Frontal cortex (tissue), 4 donors: Measurements from ENCODE around the gene AAK1. TPM values are rescaled to one million over a fixed set of nuclear protein-coding genes. Genes with fewer than 3 reads are reported as not detected.
"Not testable (repeated sequence)": the region's sequence is repeated elsewhere in the genome, so short reads cannot be mapped to it uniquely, and the experiment has no call there.

Experiments used
- DNase-seq, 2 donors: peaks; one replicate each; pipeline ENCODE4 v3.0.0; 2012; ENCODE audit warnings: low spot score in 2 of 2
- FAIRE-seq: peaks from 2 replicates; lab custom pipeline; 2012; peaks lifted over from hg19 to GRCh38; lab: Jason Lieb, UNC
- total RNA-seq: library from RNA; depleted of rRNA; stranded (reverse); fragments of >200 nt; gene quantifications from one replicate; pipeline ENCODE4 v1.2.3, GENCODE V29; 2014
- donor health status: control.
- donor health status: control.
- donor health status: control.

Gene AAK1
- total RNA-seq, 1 donor from 2014 or later: 31.4 TPM

- DNase-seq: no peak
- no peak for FAIRE-seq
Measured at GRCh38 chr2:69469784-69470183, 173.8 kb downstream of the AAK1 start.

- no peak for DNase-seq
- FAIRE-seq: no peak
Measured at GRCh38 chr2:69469375-69469774, 174.2 kb downstream of the AAK1 start.

GRCh38 chr2:69466728-69467127 is 176.8 kb downstream of the AAK1 start:
- no peak for DNase-seq
- FAIRE-seq: no peak

- no peak for FAIRE-seq
- DNase-seq: no peak
Measured at GRCh38 chr2:69465513-69466456, 177.8 kb downstream of the AAK1 start.

- FAIRE-seq: no peak
- no peak for DNase-seq
Measured at GRCh38 chr2:69464575-69464974, 179.0 kb downstream of the AAK1 start.

- FAIRE-seq (no peak), DNase-seq (no peak)
Measured at GRCh38 chr2:69462780-69463179, 180.8 kb downstream of the AAK1 start.

- DNase-seq (no peak), FAIRE-seq (no peak)
Measured at GRCh38 chr2:69461404-69461803, 182.1 kb downstream of the AAK1 start.

GRCh38 chr2:69459936-69460335 is 183.6 kb downstream of the AAK1 start:
- DNase-seq: no peak
- no peak for FAIRE-seq

GRCh38 chr2:69456950-69457445 is 186.5 kb downstream of the AAK1 start:
- FAIRE-seq (no peak), DNase-seq (no peak)

GRCh38 chr2:69456154-69456553 is 187.4 kb downstream of the AAK1 start:
- no peak for FAIRE-seq
- DNase-seq: no peak

- FAIRE-seq (no peak), DNase-seq (no peak)
Measured at GRCh38 chr2:69454976-69455375, 188.6 kb downstream of the AAK1 start.

GRCh38 chr2:69453475-69454129 is 189.9 kb downstream of the AAK1 start:
- no peak for FAIRE-seq

GRCh38 chr2:69452687-69453086 is 190.9 kb downstream of the AAK1 start:
- FAIRE-seq: no peak

More at GRCh38 chr2:69453475-69454129, 189.9 kb downstream of the AAK1 start:
- no peak for DNase-seq

GRCh38 chr2:69450735-69451416 is 192.7 kb downstream of the AAK1 start:
- no peak for FAIRE-seq

More at GRCh38 chr2:69452687-69453086, 190.9 kb downstream of the AAK1 start:
- DNase-seq: no peak

GRCh38 chr2:69449906-69450305 is 193.6 kb downstream of the AAK1 start:
- DNase-seq (no peak), FAIRE-seq (no peak)

More at GRCh38 chr2:69450735-69451416, 192.7 kb downstream of the AAK1 start:
- no peak for DNase-seq

- DNase-seq, FAIRE-seq: not testable (repeated sequence)
Measured at GRCh38 chr2:69443673-69444072, 199.9 kb downstream of the AAK1 start.

- not testable (repeated sequence) for FAIRE-seq
Measured at GRCh38 chr2:69439499-69439898, 204.0 kb downstream of the AAK1 start.

GRCh38 chr2:69438580-69438979 is 205.0 kb downstream of the AAK1 start:
- DNase-seq (no peak), FAIRE-seq (no peak)

More at GRCh38 chr2:69439499-69439898, 204.0 kb downstream of the AAK1 start:
- DNase-seq: not testable (repeated sequence)

- FAIRE-seq (no peak), DNase-seq (peak; percentile 50 to 70)
Measured at GRCh38 chr2:69437751-69438154, 205.8 kb downstream of the AAK1 start.
